Activated CD4-positive, alpha-beta T cell treated with anti-CD3 and anti-CD28 coated beads, Interleukin-2, Interleukin-4, amounts not matched to agents 100 ng/mL and 50 ng/mL, durations not matched to agents 16 hours and 8 hours (primary cell): ENCODE data around the gene KCNK4.
A peak's percentile ranks its signal among the peaks of the same experiment; 100 is the strongest.

Source experiments
- DNase-seq: peaks from one replicate; pipeline ENCODE4 v3.0.0-alpha.2; 2020; ENCODE audit warnings: low spot score

Gene KCNK4

DNA sequence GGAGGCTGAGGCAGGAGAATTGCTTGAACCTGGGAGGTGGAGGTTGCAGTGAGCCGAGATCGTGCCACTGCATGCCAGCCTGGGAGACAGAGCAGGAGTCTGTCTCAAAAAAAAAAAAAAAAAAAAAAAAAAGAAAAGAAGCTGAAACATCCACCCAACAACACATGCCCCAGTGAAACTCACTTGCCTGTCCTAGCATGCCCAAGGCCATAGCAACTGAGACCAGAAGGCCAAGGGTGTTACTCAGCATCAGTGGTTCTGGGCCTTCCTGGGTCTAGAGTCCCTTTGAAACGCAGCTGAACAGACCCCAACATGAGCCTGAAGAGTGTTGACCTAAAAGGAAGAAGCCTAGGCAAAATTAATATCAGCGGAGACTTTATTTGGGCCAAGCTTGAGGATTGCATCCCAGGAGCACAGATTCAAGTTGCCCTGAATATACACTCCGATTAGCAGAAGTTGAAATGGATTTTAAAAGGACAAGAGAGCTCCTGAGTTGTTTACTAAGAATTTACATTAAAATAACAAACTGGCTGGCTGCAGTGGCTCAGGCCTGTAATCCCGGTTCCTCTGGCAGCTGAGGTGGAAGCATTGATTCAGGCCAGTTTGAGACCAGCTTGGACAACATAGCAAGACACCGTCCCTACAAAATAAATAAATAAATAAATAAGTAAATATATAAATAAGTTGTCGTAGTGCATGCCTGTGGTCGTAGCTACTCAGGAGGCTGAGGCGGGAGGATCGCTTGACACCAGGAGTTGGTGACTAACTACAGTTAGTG lies 33.8 kb downstream of the KCNK4 start:
- no peak for DNase-seq

DNA sequence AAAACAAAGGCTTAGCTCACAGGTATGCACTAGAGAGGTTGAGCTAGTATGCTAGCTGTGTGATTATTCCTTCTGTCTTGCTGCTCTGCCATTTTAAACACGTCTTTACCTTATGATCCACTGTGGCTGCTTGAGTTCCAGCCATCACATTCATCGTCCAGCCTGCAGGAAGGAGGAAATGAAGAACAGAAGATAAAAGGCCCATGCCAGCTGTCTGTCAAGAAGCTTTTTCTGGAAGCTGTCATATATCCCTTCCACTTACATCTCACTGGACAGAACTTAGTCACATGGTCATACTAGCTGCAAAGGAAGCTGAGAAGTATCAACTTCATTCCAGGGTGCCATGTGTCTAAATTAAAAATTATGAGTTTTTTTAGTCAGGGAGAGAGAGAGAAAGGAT lies 36.3 kb downstream of the KCNK4 start:
- no peak for DNase-seq

DNA sequence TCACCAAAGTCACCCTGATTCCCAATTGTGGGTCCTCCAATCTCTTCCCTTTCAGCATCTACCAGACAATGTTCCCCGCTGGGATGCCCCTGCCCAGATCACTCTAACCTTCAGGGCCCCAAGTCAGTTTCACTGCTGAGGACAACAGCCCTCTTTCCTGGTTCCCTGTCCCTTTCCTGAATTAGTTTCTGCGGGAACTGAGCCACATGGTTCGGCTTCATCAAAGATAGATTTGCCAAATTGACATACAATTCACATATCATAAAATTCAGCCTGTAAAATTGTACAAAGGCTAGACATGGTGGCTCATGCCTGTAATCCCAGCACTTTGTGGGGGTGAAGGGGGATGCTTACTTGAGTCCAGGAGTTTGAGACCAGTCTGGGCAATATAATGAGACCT lies 36.9 kb downstream of the KCNK4 start:
- DNase-seq: no peak

DNA sequence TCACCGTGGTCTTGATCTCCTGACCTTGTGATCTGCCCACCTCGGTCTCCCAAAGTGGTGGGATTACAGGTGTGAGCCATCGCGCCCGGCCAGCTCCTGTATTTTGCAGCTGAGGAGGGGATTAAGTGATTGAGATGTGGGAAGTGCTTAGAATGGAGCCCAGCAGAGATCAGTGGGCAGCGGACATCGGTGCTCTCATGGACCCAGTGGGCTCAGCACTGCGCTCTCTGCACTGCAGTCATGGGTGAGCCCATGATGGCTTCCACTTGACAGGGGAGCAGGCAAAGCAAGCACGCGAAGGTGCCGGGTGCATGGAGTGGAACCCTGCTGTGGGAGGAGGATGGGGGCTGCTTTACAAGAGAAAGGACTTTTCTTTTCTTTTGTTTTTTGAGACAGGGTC lies 39.8 kb downstream of the KCNK4 start:
- DNase-seq: no peak

DNA sequence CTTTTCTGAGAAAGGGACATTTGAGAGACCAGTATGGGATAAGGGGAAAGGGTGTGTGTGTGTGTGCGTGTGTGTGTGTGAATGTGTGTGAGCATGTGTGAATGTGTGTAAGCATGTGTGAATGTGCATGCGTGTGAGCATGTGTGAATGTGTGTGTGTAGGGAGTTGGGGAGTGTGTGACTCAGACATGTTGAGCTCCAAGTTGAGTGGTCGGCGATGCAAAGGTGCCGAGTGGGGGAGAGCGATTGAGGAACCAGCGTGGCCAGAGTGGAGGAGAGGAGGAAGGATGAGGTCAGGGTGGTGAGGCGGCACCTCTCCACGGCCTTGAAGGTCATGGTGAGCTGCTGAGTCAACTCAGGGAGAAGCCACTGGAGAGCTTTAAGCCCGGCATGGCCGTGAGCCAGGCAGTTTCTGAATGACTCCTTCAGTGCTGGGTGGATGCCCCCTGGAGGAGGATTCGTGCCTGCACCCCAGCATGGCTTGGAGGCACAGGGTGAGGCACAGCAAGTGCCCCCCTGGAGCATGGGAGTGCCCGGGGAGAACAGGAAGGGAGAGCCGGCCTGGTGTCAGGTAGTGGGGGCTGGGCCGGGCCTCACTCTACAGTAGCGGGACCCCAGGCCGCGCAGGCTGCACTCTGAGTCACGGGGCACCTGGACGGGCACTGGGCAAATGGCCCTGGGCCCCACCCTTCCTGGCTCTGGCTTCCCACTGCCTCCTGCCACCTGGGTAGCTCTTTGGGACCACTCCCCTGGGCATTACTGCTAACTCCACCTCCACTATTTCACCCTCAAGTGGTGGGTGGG lies 40.7 kb downstream of the KCNK4 start:
- peak; percentile 92 for DNase-seq

DNA sequence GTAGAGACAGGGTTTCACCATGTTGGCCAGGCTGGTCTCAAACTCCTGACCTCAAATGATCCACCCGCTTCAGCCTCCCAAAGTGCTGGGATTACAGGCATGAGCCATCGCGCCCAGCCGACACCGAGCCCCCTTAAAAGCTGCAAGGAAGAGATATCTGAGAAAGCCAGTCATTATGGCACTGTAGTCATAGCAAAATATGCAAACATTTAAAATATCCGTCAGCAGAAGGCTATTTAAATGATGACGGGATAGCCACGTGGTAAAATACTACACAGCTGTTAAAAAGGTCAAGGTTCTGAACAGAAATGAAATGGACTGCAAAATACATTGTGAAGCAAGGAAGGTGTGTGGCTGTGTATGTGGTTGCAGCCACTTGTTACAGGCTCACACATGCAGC lies 42.5 kb downstream of the KCNK4 start:
- DNase-seq: no peak

DNA sequence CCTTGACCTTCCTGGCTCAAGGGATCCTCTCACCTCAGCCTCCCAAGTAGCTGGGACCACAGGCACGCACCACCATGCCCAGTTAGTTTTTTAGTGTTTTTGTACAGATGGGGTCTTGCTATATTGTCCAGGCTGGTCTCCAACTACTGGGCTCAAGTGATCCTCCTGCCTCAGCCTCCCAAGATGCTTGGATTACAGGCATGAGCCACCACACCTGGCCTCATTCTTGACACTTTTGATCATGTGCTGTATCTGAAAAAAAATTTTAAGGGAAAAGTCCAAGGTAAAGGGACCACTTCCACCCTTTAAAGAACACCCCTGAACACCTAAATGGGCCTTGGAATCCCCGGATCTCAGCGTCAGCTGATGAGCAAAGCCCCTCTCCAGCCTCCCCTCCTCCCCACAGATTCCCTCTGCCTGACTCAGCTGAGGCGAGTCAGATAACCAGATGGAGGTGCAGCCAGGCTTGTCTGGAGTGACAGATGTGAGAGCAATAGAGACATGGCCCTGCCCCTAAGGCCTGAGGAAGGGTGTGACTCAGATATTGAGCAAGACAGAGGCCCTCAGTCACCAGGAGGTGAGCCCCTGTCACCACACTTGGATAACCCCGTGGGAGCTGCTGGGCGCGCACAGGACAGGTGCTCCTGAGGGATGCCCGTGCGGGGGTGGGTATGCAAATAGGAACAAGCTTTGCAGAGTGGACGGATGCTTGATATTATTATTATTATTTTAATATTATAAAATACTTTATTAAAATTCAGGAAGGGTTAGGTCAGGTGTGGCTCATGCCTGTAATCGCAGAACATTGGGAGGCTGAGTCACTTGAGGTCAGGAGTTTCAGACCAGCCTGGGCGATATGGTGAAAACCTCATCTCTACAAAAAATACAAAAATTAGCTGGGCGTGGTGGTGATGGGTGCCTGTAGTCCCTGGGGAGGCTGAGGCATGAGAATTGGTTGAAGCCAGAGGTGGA lies 43.9 kb downstream of the KCNK4 start:
- DNase-seq: peak; percentile 60

DNA sequence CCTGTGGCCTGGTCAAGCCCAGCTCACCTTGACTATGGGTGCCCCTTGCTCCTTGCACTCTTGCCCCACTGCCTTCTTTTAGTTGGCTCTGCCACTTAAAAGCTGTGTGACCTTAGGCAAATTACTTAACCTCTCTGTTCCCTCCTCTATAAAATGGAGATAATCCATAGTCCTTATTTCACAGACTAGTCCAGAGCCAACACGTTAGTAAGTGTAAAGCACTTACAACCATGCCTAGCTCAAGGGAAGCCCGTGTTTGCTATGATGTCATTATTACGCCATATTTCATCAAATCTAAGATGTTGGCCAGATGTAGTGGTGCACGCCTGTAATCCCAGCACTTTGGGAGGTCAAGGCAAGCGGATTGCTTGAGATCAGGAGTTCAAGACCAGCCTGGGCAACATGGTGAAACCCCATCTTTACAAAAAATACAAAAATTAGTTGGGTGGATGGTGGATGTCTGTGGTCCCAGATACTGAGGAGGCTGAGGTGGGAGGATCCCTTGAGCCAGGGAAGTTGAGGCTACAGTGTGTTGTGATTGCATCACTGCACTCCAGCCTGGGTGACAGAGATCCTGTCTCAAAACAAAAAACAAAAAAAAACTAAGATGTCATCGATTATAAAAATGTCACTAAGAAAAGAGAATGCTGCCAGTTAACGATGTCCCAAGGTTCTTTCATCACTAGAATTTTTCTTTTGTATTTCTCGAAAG lies 46.6 kb downstream of the KCNK4 start:
- DNase-seq: no peak

DNA sequence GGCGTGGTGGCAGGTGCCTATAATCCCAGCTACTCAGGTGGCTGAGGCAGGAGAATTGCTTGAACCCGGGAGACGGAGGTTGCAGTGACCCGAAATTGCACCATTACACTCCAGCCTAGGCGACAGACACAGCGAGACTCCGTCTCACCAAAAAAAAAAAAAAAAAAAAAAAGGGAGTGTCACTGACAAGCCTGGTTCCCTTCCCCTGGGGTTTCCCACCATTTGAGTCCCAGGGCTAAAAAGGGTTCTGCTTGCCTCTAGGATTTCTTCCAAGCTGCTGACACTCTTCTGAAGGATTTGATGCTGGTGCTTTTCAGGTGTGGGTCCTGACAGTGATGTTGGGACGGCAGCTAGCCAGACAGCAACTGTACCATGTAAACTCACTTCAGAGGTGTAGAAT lies 47.6 kb downstream of the KCNK4 start:
- DNase-seq: no peak

DNA sequence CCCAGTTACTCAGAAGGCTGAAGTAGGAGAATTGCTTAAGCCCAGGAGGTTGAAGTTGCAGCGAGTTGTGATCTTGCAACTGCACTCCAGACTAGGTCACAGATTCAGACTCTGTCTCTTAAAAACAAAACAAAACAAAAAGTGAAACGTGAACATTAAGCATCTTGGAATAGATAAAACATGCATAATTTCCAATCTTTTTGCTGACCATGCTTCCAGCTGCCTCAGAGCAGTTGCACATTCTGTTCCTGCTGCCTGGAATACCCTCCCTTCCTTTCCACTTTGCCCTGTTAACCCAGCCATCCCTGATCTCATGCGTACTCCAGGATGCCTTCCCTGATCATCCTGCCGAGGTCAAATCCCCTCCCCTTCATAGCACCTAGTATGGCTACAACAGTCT lies 48.2 kb downstream of the KCNK4 start:
- no peak for DNase-seq

DNA sequence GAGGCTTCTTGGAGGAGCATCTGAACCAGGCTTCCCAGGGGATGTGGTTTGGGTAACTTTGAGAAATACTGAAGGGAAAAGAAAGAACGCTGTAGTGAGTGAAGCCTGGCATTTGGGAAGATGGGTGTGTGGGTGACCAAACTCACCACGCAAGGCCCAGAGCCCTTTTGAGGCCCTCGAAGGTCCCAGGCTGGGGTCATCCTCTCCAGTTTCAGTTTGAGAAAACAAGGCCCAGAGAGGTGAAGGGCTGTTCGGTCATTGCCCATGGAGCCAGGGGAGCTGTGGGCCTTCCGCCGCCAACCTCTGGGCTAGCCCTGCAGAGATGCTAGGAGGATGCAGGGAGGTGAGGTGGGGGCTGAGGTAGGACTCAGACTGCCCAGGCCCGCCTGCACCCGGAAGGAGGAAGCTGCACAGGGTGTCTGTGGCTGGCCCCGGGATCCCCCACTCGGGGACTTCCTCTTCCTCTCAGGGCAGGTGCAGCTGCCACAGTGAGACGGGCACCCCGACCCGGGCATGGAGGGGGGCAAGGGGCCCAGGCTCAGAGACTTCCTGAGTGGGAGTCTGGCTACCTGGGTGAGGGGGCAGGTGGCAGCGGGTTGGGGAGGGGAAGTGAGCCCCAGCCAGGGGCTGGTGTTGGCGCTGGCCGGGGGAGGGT lies 48.8 kb downstream of the KCNK4 start, which contains the start of gene CCDC88B:
CCDC88B (plus strand) TSS at position 451 of the 655 bp plus-strand sequence; CDS start at position 514, 63 bp downstream.
- DNase-seq: peak; percentile 88

DNA sequence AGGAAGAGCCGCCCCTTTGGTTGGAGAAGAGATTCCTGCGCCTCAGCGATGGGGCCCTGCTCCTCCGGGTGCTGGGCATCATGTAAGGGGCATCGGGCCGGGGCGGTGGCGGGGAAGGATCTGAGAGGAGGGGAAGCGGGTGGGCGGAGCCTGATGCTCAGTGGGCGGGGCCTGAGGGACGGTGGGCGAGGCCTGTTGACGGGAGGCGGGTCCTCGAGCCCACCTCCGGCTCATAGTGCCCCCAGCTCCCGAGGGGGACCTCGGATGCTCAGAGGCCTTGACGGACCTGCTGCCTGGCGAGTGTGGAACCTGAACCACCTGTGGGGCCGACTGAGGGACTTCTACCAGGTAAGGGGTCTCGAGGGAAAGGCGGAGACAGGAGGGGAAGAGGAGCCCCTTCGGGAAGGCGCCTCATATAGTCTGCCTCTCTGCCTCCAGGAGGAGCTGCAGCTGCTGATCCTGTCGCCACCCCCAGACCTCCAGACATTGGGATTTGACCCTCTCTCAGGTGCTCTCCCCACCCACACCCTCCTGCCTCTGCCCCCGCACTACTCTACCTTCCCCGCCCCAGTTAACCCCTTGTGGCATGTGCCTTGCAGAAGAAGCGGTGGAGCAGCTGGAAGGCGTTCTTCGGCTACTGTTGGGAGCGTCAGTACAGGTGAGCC lies 49.7 kb downstream of the KCNK4 start:
- peak; percentile 85 for DNase-seq

DNA sequence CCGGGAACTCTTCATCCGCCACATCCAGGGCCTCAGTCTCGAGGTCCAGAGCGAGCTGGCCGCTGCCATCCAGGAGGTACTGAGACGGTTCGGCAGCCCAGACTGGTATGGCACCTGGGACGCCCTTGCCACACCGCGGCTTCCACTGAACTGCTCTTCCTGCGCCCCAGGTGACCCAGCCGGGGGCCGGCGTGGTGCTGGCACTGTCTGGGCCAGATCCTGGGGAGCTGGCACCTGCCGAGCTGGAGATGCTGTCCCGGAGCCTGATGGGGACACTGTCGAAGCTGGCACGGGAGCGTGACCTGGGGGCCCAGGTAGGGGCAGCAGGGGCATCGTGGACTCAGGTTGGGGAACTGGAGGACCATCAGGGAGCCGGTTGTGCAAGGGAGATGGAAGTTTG lies 50.3 kb downstream of the KCNK4 start:
- no peak for DNase-seq

DNA sequence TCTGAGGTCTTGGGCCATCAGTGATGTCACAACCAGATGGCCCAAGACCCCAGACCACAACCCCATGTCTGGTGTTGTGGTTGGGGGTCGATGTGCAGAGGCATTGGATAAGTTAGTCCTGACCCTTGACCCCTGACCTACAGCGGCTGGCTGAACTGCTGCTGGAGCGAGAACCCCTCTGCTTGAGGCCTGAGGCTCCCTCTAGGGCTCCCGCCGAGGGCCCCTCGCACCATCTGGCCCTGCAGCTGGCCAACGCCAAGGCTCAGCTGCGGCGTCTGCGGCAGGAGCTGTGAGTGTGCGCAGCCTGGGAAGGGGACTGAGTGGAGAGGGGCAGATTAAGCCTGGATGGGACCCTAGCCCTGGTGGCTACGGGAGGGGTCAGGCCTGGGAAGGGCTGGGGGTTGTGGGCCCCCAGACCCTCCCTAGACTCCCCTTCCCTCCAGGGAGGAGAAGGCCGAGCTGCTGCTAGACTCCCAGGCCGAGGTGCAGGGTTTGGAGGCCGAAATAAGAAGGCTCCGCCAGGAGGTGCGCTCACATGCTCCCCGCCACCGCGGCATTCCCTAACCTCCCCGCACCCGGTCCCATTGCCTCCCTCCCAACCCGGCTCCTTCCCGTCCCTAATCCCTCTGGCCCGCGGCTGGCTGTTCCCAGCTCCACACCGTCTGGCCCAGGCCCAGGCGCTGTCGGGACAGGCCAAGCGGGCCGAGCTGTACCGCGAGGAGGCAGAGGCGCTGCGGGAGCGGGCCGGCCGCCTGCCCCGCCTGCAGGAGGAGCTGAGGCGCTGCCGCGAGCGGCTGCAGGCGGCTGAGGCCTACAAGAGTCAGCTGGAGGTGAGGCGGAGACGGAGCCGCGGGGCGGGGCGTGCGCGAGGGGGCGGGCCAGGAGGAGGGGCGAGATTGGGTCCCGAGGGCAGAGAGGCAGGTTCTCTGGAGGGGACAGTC lies 51.0 kb downstream of the KCNK4 start:
- DNase-seq: peak; percentile 92

DNA sequence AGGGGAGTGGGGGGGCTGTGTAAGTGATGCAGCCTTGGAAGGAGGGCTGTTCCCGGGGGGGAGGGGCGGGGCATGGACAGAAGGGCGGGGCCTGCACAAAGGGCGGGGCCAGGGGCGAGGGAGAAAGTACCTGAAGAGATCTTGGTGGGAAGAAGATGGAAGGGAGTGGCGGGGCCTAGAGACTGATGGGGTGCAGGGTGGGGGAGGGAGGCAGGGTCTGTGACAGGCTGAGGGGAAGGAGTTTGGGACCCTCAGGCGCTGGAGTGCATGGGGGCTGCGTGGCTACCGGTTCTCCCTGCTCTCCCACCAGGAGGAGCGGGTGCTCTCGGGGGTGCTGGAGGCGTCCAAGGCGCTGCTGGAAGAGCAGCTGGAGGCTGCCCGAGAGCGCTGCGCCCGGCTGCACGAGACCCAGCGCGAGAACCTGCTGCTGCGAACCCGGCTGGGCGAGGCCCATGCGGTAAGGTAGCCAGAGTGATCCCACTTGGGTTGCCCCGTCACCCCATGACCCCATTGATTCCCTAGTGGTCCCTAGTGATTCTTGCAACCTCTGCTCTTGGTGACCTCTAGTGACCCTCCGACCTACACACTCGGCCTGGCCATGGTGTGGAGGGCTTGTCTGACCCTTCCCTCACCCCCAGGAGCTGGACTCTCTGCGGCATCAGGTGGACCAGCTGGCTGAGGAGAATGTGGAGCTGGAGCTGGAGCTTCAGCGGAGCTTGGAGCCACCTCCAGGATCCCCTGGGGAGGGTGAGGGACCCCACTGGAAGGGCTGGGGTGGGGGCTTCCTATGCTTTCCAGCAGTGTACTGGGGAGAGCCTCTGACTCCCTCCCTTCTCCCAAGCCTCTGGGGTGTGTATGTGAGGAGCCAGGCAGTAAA lies 52.0 kb downstream of the KCNK4 start:
- DNase-seq: no peak

DNA sequence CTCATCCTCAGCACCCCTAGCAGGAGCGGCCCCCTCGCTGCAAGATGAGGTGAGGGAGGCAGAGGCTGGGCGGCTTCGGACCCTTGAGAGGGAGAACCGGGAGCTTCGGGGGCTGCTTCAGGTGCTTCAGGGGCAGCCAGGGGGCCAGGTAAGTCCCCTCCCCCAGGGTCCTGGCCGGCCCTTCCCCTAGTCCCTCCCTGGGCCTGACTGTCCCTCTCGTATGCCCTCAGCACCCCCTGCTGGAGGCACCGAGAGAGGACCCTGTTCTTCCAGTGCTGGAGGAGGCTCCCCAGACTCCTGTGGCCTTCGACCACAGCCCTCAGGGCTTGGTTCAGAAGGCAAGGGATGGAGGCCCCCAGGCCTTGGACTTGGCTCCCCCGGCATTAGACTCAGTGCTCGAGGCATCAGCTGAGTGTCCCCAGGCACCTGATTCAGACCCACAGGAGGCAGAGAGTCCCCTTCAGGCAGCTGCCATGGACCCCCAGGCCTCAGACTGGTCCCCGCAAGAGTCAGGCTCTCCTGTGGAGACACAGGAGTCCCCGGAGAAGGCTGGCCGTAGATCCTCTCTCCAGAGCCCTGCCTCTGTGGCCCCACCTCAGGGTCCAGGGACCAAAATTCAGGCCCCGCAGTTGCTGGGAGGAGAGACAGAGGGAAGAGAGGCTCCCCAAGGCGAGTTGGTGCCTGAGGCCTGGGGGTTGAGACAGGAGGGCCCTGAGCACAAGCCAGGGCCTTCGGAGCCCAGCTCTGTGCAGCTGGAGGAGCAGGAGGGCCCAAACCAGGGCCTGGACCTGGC lies 52.9 kb downstream of the KCNK4 start:
- DNase-seq: no peak

DNA sequence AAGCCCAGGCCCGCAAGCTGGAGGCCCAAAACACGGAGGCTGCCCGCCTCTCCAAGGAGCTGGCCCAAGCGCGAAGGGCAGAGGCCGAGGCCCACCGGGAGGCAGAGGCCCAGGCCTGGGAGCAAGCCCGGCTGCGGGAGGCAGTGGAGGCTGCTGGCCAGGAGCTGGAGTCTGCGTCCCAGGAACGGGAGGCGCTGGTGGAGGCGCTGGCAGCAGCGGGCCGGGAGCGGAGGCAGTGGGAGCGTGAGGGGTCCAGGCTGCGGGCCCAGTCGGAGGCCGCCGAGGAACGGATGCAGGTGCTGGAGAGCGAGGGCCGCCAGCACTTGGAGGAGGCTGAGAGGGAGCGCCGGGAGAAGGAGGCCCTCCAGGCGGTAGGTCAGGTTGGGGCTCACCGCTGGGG lies 53.7 kb downstream of the KCNK4 start:
- no peak for DNase-seq
